MM.1S (cell line): ENCODE measurements around the gene PTPRF.

Experiments used
- CTCF ChIP-seq: fragments of 300-600 bp; sonication (generic); IDR thresholded peaks from 2 replicates; pipeline ENCODE4 v1.5.1; 2016; ENCODE audit warnings: antibody characterized with exemption, low read length, mixed read lengths
- EZH2 ChIP-seq: fragments of 300-600 bp; sonication (generic); optimal IDR thresholded peaks from 2 replicates; pipeline ENCODE3; 2017; ENCODE audit warnings: low read depth, mild to moderate bottlenecking, antibody characterized with exemption, low read length, mixed read lengths

- TF ChIP-seq CTCF (no peak), EZH2 (no peak)
These were observed 21.5 kb downstream of the PTPRF start for GRCh38 chr1:43552059-43552742.
